HFFc6 (cell line): Measurements from ENCODE around the gene MOGAT2. TPM values are rescaled to one million over a fixed set of nuclear protein-coding genes. Genes with fewer than 3 reads are reported as not detected.

ENCODE experiments used
- DNase-seq: peaks from one replicate; pipeline ENCODE4 v3.0.0-alpha.2; 2018
- H3K27ac Mint-ChIP-seq: 2 replicates; pipeline ENCODE4 v1.8.0; 2020; ENCODE audit warnings: mild to moderate bottlenecking, mixed read lengths
- H3K27me3 Mint-ChIP-seq: 2 replicates; pipeline ENCODE4 v1.8.0; 2021; ENCODE audit warnings: mild to moderate bottlenecking, moderate library complexity, mixed read lengths; ENCODE audit not compliant: insufficient read depth
- H3K36me3 Mint-ChIP-seq: 2 replicates; pipeline ENCODE4 v1.8.0; 2021; ENCODE audit warnings: low read depth, mixed read lengths
- H3K4me1 Mint-ChIP-seq: 2 replicates; pipeline ENCODE4 v1.8.0; 2020; ENCODE audit warnings: low read depth, mixed read lengths
- H3K4me3 Mint-ChIP-seq: 2 replicates; pipeline ENCODE4 v1.8.0; 2020; ENCODE audit warnings: mild to moderate bottlenecking, moderate library complexity, mixed read lengths
- H3K9me3 Mint-ChIP-seq: 2 replicates; pipeline ENCODE4 v1.8.0; 2020; ENCODE audit warnings: mild to moderate bottlenecking, mixed read lengths
- CTCF ChIP-seq: fragments of 200-600 bp; sonication (generic); IDR thresholded peaks from 2 replicates; pipeline ENCODE4 v1.5.0; 2021; ENCODE audit warnings: antibody characterized with exemption, mild to moderate bottlenecking
- total RNA-seq, 6 experiments: library from RNA; stranded (reverse); fragmentation: NEBNext Ultra II Directional; extraction: Animal tissue kit (Norgen Biotek cat#: 25700); gene quantifications; 2 replicates in 1 of 6; 3 replicates in 5 of 6; pipeline ENCODE4 v1.2.3, GENCODE V29; 2021

Gene MOGAT2
- total RNA-seq, 6 experiments from 2014 or later = not detected

GRCh38 chr11:75763846-75764245 is 46.2 kb downstream of the MOGAT2 start:
- Mint-ChIP-seq H3K4me3 (no peak overlapping the region), H3K27me3 (peaks cover 31% of the 10 kb centered on the region), H3K36me3 (no peaks in the 10 kb centered on the region), H3K9me3 (no peaks in the 10 kb centered on the region), H3K27ac (no peak overlapping the region), H3K4me1 (peaks cover 12% of the 10 kb centered on the region)
- no peak for DNase-seq
- TF ChIP-seq CTCF = no peak

GRCh38 chr11:75765116-75765515 is 47.5 kb downstream of the MOGAT2 start:
- Mint-ChIP-seq H3K36me3 (no peaks in the 10 kb centered on the region), H3K27me3 (peaks cover 36% of the 10 kb centered on the region), H3K9me3 (no peaks in the 10 kb centered on the region), H3K27ac (no peak overlapping the region), H3K4me3 (no peak overlapping the region), H3K4me1 (peaks cover 12% of the 10 kb centered on the region)
- no peak for TF ChIP-seq CTCF
- no peak for DNase-seq

- DNase-seq = no peak
- Mint-ChIP-seq H3K27me3 (peaks cover 43% of the 10 kb centered on the region), H3K27ac (no peak overlapping the region), H3K36me3 (no peaks in the 10 kb centered on the region), H3K4me3 (no peak overlapping the region), H3K9me3 (no peaks in the 10 kb centered on the region), H3K4me1 (peaks cover 12% of the 10 kb centered on the region)
- TF ChIP-seq CTCF = no peak
Observed at GRCh38 chr11:75766443-75767227, 49.0 kb downstream of the MOGAT2 start.

GRCh38 chr11:75767228-75767572 is 49.6 kb downstream of the MOGAT2 start:
- peaks cover 16% of the 10 kb centered on the region for H3K4me1 Mint-ChIP-seq
- H3K36me3 Mint-ChIP-seq = no peaks in the 10 kb centered on the region
- H3K9me3 Mint-ChIP-seq = no peaks in the 10 kb centered on the region
- no peak overlapping the region for H3K27ac Mint-ChIP-seq
- H3K4me3 Mint-ChIP-seq = no peak overlapping the region
- no peak for DNase-seq
- peaks cover 45% of the 10 kb centered on the region for H3K27me3 Mint-ChIP-seq
- no peak for TF ChIP-seq CTCF

GRCh38 chr11:75767793-75768111 is 50.1 kb downstream of the MOGAT2 start:
- no peak for TF ChIP-seq CTCF
- Mint-ChIP-seq H3K4me3 (no peak overlapping the region), H3K4me1 (peaks cover 20% of the 10 kb centered on the region), H3K27me3 (peaks cover 47% of the 10 kb centered on the region), H3K27ac (no peak overlapping the region), H3K9me3 (no peaks in the 10 kb centered on the region), H3K36me3 (no peaks in the 10 kb centered on the region)
- DNase-seq = no peak
